Naive thymus-derived CD4-positive, alpha-beta T cell (primary cell): Measurements from ENCODE around the gene HOXB5. TPM values are rescaled to one million over a fixed set of nuclear protein-coding genes. Genes with fewer than 3 reads are reported as not detected.

Experiments used
- ATAC-seq: fragments of 150-1000 bp; cut with Tn5 transposase; 2 replicates; pipeline ENCODE4 v1.10.0; 2021; ENCODE audit warnings: mild to moderate bottlenecking, moderate library complexity
- CTCF ChIA-PET: fragments of 350-600 bp; sonication (Branson Sonifier 250); formaldehyde crosslinking; loops from one replicate; lab custom pipeline; 2021; ENCODE audit warnings: antibody characterized with exemption; lab: Charles Lee
- POLR2A ChIA-PET: fragments of 350-600 bp; sonication (Branson Sonifier 250); formaldehyde crosslinking; loops from one replicate; lab custom pipeline; 2021; ENCODE audit warnings: antibody characterized with exemption, inconsistent platforms; lab: Charles Lee
- DNase-seq, 9 donors: peaks; one replicate each; pipeline versions ENCODE4 v3.0.0 to v3.0.0-alpha.2; 2020 to 2022; ENCODE audit warnings: mixed read lengths in 1 of 9
- H3K27ac ChIP-seq: one replicate; pipeline ENCODE4 v1.7.0; 2013; ENCODE audit warnings: mild to moderate bottlenecking, low read depth, low read length, moderate library complexity
- H3K27me3 ChIP-seq, 2 donors: one replicate each; pipeline ENCODE4 v1.7.0; 2013; ENCODE audit warnings: low read length in 2 of 2, mild to moderate bottlenecking in 2 of 2, moderate library complexity in 2 of 2; ENCODE audit not compliant: control insufficient read depth in 2 of 2, insufficient read depth in 2 of 2
- H3K36me3 ChIP-seq, 3 experiments: 1 replicate in 2 of 3; 2 replicates in 1 of 3; pipeline ENCODE4 v1.7.0; 2013; ENCODE audit warnings: low read length in 3 of 3, mild to moderate bottlenecking in 3 of 3, moderate library complexity in 1 of 3; ENCODE audit not compliant: insufficient read depth in 3 of 3, control insufficient read depth in 2 of 3
- H3K4me1 ChIP-seq, 2 donors: one replicate each; pipeline ENCODE4 v1.7.0; 2013; ENCODE audit warnings: low read length in 2 of 2, mild to moderate bottlenecking in 2 of 2, moderate library complexity in 1 of 2; ENCODE audit not compliant: control insufficient read depth in 2 of 2, insufficient read depth in 2 of 2
- H3K4me3 ChIP-seq: 2 replicates; pipeline ENCODE4 v1.7.0; 2013; ENCODE audit warnings: mild to moderate bottlenecking, low read length
- H3K9me3 ChIP-seq, 3 experiments: 1 replicate in 2 of 3; 2 replicates in 1 of 3; pipeline ENCODE4 v1.7.0; 2013; ENCODE audit warnings: low read length in 3 of 3; ENCODE audit not compliant: control insufficient read depth in 2 of 3
- H3K27ac Mint-ChIP-seq, 9 donors: one replicate each; pipeline ENCODE4 v1.8.0; 2020 to 2022; ENCODE audit warnings: mixed read lengths in 9 of 9, mild to moderate bottlenecking in 8 of 9, moderate library complexity in 5 of 9, inconsistent platforms in 2 of 9
- H3K27me3 Mint-ChIP-seq, 5 donors: one replicate each; pipeline ENCODE4 v1.8.0; 2021 to 2022; ENCODE audit warnings: mixed read lengths in 5 of 5, mild to moderate bottlenecking in 1 of 5
- H3K36me3 Mint-ChIP-seq, 5 donors: one replicate each; pipeline ENCODE4 v1.8.0; 2020 to 2022; ENCODE audit warnings: mixed read lengths in 5 of 5, mild to moderate bottlenecking in 3 of 5, inconsistent platforms in 1 of 5
- H3K4me1 Mint-ChIP-seq, 7 donors: one replicate each; pipeline ENCODE4 v1.8.0; 2020 to 2022; ENCODE audit warnings: mixed read lengths in 7 of 7, mild to moderate bottlenecking in 3 of 7, inconsistent platforms in 1 of 7
- H3K4me3 Mint-ChIP-seq, 10 donors: one replicate each; pipeline ENCODE4 v1.8.0; 2020 to 2022; ENCODE audit warnings: mild to moderate bottlenecking in 10 of 10, mixed read lengths in 10 of 10, moderate library complexity in 6 of 10, inconsistent platforms in 2 of 10
- H3K9me3 Mint-ChIP-seq, 11 donors: one replicate each; pipeline ENCODE4 v1.8.0; 2020 to 2022; ENCODE audit warnings: mixed read lengths in 11 of 11, mild to moderate bottlenecking in 4 of 11, inconsistent platforms in 1 of 11, moderate library complexity in 1 of 11
- intact Hi-C, 2 donors: fragments of 100-400 bp; cut with micrococcal nuclease; formaldehyde crosslinking; loops; one replicate each; pipeline ENCODE4 v1.15.1; 2023
- polyA plus RNA-seq, 2 donors: library from polyadenylated mRNA; unstranded; fragments of 300-500 nt; fragmentation: Illumina TruSeq; gene quantifications; one replicate each; pipeline ENCODE4 v1.2.3, GENCODE V29; 2021
- total RNA-seq, 6 experiments: library from RNA in 5 of 6; stranded (reverse) in 5 of 6; gene quantifications; 1 replicate in 5 of 6; 2 replicates in 1 of 6; pipeline ENCODE4 v1.2.3 and lab custom pipeline; 2021 to 2026

Gene HOXB5
- total and polyA plus RNA-seq, 7 experiments from 2014 or later: not detected

- ChIA-PET CTCF (no interaction called here), POLR2A (no interaction called here)
- H3K4me3 Mint-ChIP-seq: no peak overlapping the region
- no peak overlapping the region for H3K27ac ChIP-seq
- no peaks in the 10 kb centered on the region for H3K9me3 ChIP-seq
- H3K27me3 ChIP-seq: peaks cover 37 to 39% of the 10 kb centered on the region in 2 donors
- peaks cover 13 to 23% (median 20%) of the 10 kb centered on the region in 7 donors for H3K4me1 Mint-ChIP-seq
- no peak for DNase-seq
- H3K27me3 Mint-ChIP-seq: peaks cover 71 to 90% (median 79%) of the 10 kb centered on the region in 5 donors
- H3K27ac Mint-ChIP-seq: no peak overlapping the region
- H3K36me3 ChIP-seq: no peaks in the 10 kb centered on the region
- H3K36me3 Mint-ChIP-seq: peaks cover 0 to 4% (median 1%) of the 10 kb centered on the region in 5 donors
- peaks cover 15 to 22% of the 10 kb centered on the region in 2 donors for H3K4me1 ChIP-seq
- intact Hi-C loops: loop anchor here in 1 of 2 donors (5.0 kb wide), 1 partner anchor 118 kb away; no protein-coding TSS in a partner anchor
- peaks cover 0 to 3% (median 0%) of the 10 kb centered on the region in 11 donors for H3K9me3 Mint-ChIP-seq
- ATAC-seq: no peak
- H3K4me3 ChIP-seq: no peak overlapping the region
These were observed 35.8 kb upstream of the HOXB5 start for GRCh38 chr17:48629411-48629759.

- ATAC-seq: no peak
- H3K27ac ChIP-seq: no peak overlapping the region
- H3K4me3 ChIP-seq: no peak overlapping the region
- peaks cover 15 to 21% of the 10 kb centered on the region in 2 donors for H3K4me1 ChIP-seq
- CTCF ChIA-PET: no interaction called here
- no peak overlapping the region for H3K4me3 Mint-ChIP-seq
- H3K9me3 ChIP-seq: no peaks in the 10 kb centered on the region
- H3K27me3 Mint-ChIP-seq: peaks cover 75 to 90% (median 77%) of the 10 kb centered on the region in 5 donors
- peaks cover 0 to 4% (median 1%) of the 10 kb centered on the region in 5 donors for H3K36me3 Mint-ChIP-seq
- intact Hi-C loops: loop anchor here in 1 of 2 donors (5.0 kb wide), 1 partner anchor 118 kb away; no protein-coding TSS in a partner anchor
- peaks cover 37 to 42% of the 10 kb centered on the region in 2 donors for H3K27me3 ChIP-seq
- H3K36me3 ChIP-seq: no peaks in the 10 kb centered on the region
- H3K27ac Mint-ChIP-seq: peak overlapping the region in 1 of 9 donors; percentile 37
- peaks cover 0 to 3% (median 0%) of the 10 kb centered on the region in 11 donors for H3K9me3 Mint-ChIP-seq
- H3K4me1 Mint-ChIP-seq: peaks cover 13 to 23% (median 19%) of the 10 kb centered on the region in 7 donors
- no peak for DNase-seq
- POLR2A ChIA-PET: no interaction called here
These were observed 35.3 kb upstream of the HOXB5 start for GRCh38 chr17:48628649-48629410.

- no peak for DNase-seq
- peaks cover 36 to 37% of the 10 kb centered on the region in 2 donors for H3K27me3 ChIP-seq
- peaks cover 15 to 16% of the 10 kb centered on the region in 2 donors for H3K4me1 ChIP-seq
- peaks cover 13 to 21% (median 17%) of the 10 kb centered on the region in 7 donors for H3K4me1 Mint-ChIP-seq
- no peak overlapping the region for H3K27ac ChIP-seq
- peaks cover 79 to 92% (median 80%) of the 10 kb centered on the region in 5 donors for H3K27me3 Mint-ChIP-seq
- H3K36me3 Mint-ChIP-seq: peaks cover 0 to 3% (median 1%) of the 10 kb centered on the region in 5 donors
- H3K4me3 ChIP-seq: no peak overlapping the region
- CTCF ChIA-PET: no interaction called here
- H3K9me3 Mint-ChIP-seq: peaks cover 0 to 2% (median 0%) of the 10 kb centered on the region in 11 donors
- H3K36me3 ChIP-seq: no peaks in the 10 kb centered on the region
- H3K9me3 ChIP-seq: no peaks in the 10 kb centered on the region
- POLR2A ChIA-PET: no interaction called here
- H3K27ac Mint-ChIP-seq: no peak overlapping the region
- no peak for ATAC-seq
- intact Hi-C loops: loop anchor here in 1 of 2 donors (5.0 kb wide), 1 partner anchor 119 kb away; no protein-coding TSS in a partner anchor
- peak overlapping the region in 1 of 10 donors; percentile 26 for H3K4me3 Mint-ChIP-seq
These were observed 34.3 kb upstream of the HOXB5 start for GRCh38 chr17:48627623-48628521.

- Histone ChIP-seq H3K27me3 (peaks cover 37 to 39% of the 10 kb centered on the region in 2 donors), H3K36me3 (no peaks in the 10 kb centered on the region), H3K4me1 (peaks cover 15 to 16% of the 10 kb centered on the region in 2 donors), H3K4me3 (peak overlapping the region; percentile 18), H3K9me3 (no peaks in the 10 kb centered on the region), H3K27ac (no peak overlapping the region)
- Mint-ChIP-seq H3K4me1 (peaks cover 13 to 18% (median 14%) of the 10 kb centered on the region in 7 donors), H3K27ac (peak overlapping the region in 1 of 9 donors; percentile 5), H3K9me3 (peaks cover 0 to 1% (median 0%) of the 10 kb centered on the region in 11 donors), H3K27me3 (peaks cover 79 to 92% (median 80%) of the 10 kb centered on the region in 5 donors), H3K36me3 (peaks cover 0 to 1% (median 0%) of the 10 kb centered on the region in 5 donors), H3K4me3 (peak overlapping the region; percentile 30 to 90 (median 80))
- ChIA-PET POLR2A (no interaction called here), CTCF (no interaction called here)
- ATAC-seq (no peak), DNase-seq (no peak)
- intact Hi-C loops: loop anchor here in 1 of 2 donors (5.0 kb wide), 1 partner anchor 120 kb away; no protein-coding TSS in a partner anchor
These were observed 33.6 kb upstream of the HOXB5 start for GRCh38 chr17:48627118-48627597.

- peaks cover 32 to 44% of the 10 kb centered on the region in 2 donors for H3K27me3 ChIP-seq
- peaks cover 13 to 18% (median 14%) of the 10 kb centered on the region in 7 donors for H3K4me1 Mint-ChIP-seq
- POLR2A ChIA-PET: no interaction called here
- H3K4me3 ChIP-seq: peak within 1 kb of the TSS; percentile 62
- H3K27ac Mint-ChIP-seq: peak within 1 kb of the TSS in 2 of 9 donors; percentile 65 to 88
- peaks cover 15 to 16% of the 10 kb centered on the region in 2 donors for H3K4me1 ChIP-seq
- peaks cover 80 to 92% (median 86%) of the 10 kb centered on the region in 5 donors for H3K27me3 Mint-ChIP-seq
- intact Hi-C loops: loop anchor here in 1 of 2 donors (5.0 kb wide), 1 partner anchor 121 kb away; no protein-coding TSS in a partner anchor
- ATAC-seq (peak; percentile 68), DNase-seq (peak in 1 of 9 donors; percentile 36)
- H3K9me3 ChIP-seq: no peaks in the 10 kb centered on the region
- H3K36me3 Mint-ChIP-seq: peaks cover 0 to 1% (median 0%) of the 10 kb centered on the region in 5 donors
- H3K4me3 Mint-ChIP-seq: peak within 1 kb of the TSS; percentile 80 to 91 (median 84)
- peaks cover 0 to 1% (median 0%) of the 10 kb centered on the region in 11 donors for H3K9me3 Mint-ChIP-seq
- H3K36me3 ChIP-seq: no peaks in the 10 kb centered on the region
- no peak within 1 kb of the TSS for H3K27ac ChIP-seq
- CTCF ChIA-PET: interaction anchor here (0.7 kb wide), 1 partner anchor 677 kb away, joined by 3 read pairs; no protein-coding TSS in a partner anchor
These were observed 32.9 kb upstream of the HOXB5 start, which contains the start of gene HOXB9 for GRCh38 chr17:48626245-48627117. TSS of gene HOXB9 (minus strand) at chr17:48626358. CDS start at chr17:48626269, 89 bp downstream.
